Measurements from ENCODE around the gene NDUFAF2. TPM values are rescaled to one million over a fixed set of nuclear protein-coding genes. Genes with fewer than 3 reads are reported as not detected.

NDUFAF2 gene
- total RNA-seq, 3 donors from 2014 or later (not counting 1 experiment from before 2014, with no cell fraction given) = 5.6 to 7.6 (median 7.0) TPM

GRCh38 chr5:60916646-60917045 lies 28.4 kb upstream of the NDUFAF2 start:
- ATAC-seq (no peak), DNase-seq (no peak)
- no peaks in the 10 kb centered on the region for H3K27me3 Mint-ChIP-seq (ENCODE audit: low read depth in 2 of 2)
- intact Hi-C loops (cut with micrococcal nuclease) = no loop called here
- no peak overlapping the region for H3K4me3 Mint-ChIP-seq
- Histone ChIP-seq H3K27ac (ENCODE audit: low read length) (no peak overlapping the region), H3K4me1 (ENCODE audit: control insufficient read depth, insufficient read depth, low read length) (no peaks in the 10 kb centered on the region), H3K36me3 (ENCODE audit: control insufficient read depth, insufficient read depth, low read length) (peaks cover 22% of the 10 kb centered on the region), H3K9me3 (ENCODE audit: control insufficient read depth, insufficient read depth, low read length) (no peaks in the 10 kb centered on the region), H3K4me3 (ENCODE audit: low read length) (no peak overlapping the region), H3K27me3 (ENCODE audit: control insufficient read depth, insufficient read depth, low read length) (no peaks in the 10 kb centered on the region)
- TF ChIP-seq, protein P1, sequence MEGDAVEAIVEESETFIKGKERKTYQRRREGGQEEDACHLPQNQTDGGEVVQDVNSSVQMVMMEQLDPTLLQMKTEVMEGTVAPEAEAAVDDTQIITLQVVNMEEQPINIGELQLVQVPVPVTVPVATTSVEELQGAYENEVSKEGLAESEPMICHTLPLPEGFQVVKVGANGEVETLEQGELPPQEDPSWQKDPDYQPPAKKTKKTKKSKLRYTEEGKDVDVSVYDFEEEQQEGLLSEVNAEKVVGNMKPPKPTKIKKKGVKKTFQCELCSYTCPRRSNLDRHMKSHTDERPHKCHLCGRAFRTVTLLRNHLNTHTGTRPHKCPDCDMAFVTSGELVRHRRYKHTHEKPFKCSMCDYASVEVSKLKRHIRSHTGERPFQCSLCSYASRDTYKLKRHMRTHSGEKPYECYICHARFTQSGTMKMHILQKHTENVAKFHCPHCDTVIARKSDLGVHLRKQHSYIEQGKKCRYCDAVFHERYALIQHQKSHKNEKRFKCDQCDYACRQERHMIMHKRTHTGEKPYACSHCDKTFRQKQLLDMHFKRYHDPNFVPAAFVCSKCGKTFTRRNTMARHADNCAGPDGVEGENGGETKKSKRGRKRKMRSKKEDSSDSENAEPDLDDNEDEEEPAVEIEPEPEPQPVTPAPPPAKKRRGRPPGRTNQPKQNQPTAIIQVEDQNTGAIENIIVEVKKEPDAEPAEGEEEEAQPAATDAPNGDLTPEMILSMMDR (IDR thresholded peaks at IDR 0.05) = no peak
- peaks cover 30% of the 10 kb centered on the region for H3K36me3 Mint-ChIP-seq
- H3K27ac Mint-ChIP-seq = no peak overlapping the region
- H3K9me3 Mint-ChIP-seq = peaks cover 0 to 4% of the 10 kb centered on the region in 2 donors
- H3K4me1 Mint-ChIP-seq = no peaks in the 10 kb centered on the region

DNA sequence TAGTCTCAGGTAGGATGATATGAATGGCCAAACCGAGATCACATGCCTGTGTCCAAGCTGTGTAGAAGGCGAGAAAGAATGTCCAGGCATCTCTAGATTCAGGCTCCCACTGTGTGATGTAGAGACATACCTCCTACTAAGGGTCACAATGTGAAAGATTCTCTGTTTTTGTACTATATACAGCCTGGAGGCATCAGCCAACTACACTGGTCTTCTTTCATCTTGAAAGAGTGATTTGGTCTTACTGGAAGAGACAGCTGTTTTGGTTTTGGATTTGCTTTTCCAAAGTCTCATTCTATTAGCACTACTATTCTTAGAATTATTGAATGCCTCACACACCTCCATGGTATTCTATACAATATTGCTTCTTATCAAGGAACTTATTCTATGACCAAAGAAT lies 26.5 kb upstream of the NDUFAF2 start:
- Mint-ChIP-seq H3K27ac (no peak overlapping the region), H3K4me1 (no peaks in the 10 kb centered on the region), H3K4me3 (no peak overlapping the region), H3K36me3 (peaks cover 26% of the 10 kb centered on the region), H3K9me3 (peaks cover 0 to 1% of the 10 kb centered on the region in 2 donors), H3K27me3 (ENCODE audit: low read depth in 2 of 2) (no peaks in the 10 kb centered on the region)
- Histone ChIP-seq H3K4me1 (ENCODE audit: control insufficient read depth, insufficient read depth, low read length) (no peaks in the 10 kb centered on the region), H3K27ac (ENCODE audit: low read length) (no peak overlapping the region), H3K4me3 (ENCODE audit: low read length) (no peak overlapping the region), H3K36me3 (ENCODE audit: control insufficient read depth, insufficient read depth, low read length) (peaks cover 22% of the 10 kb centered on the region), H3K9me3 (ENCODE audit: control insufficient read depth, insufficient read depth, low read length) (no peaks in the 10 kb centered on the region), H3K27me3 (ENCODE audit: control insufficient read depth, insufficient read depth, low read length) (no peaks in the 10 kb centered on the region)
- DNase-seq (no peak), ATAC-seq (peak in 1 of 3 donors; percentile 30)
- WGBS (ENCODE audit: insufficient coverage) = 100% methylated on average over 2 of the region's 2 CpGs
- intact Hi-C loops (cut with micrococcal nuclease) = no loop called here
- TF ChIP-seq, protein P1 (IDR thresholded peaks at IDR 0.05) = no peak

GRCh38 chr5:60927450-60927849 lies 17.6 kb upstream of the NDUFAF2 start:
- Histone ChIP-seq H3K4me3 (ENCODE audit: low read length) (no peak overlapping the region), H3K36me3 (ENCODE audit: control insufficient read depth, insufficient read depth, low read length) (peaks cover 12% of the 10 kb centered on the region), H3K27ac (ENCODE audit: low read length) (no peak overlapping the region), H3K4me1 (ENCODE audit: control insufficient read depth, insufficient read depth, low read length) (no peaks in the 10 kb centered on the region), H3K27me3 (ENCODE audit: control insufficient read depth, insufficient read depth, low read length) (no peaks in the 10 kb centered on the region), H3K9me3 (ENCODE audit: control insufficient read depth, insufficient read depth, low read length) (no peaks in the 10 kb centered on the region)
- H3K36me3 Mint-ChIP-seq = peaks cover 8% of the 10 kb centered on the region
- no peaks in the 10 kb centered on the region for H3K9me3 Mint-ChIP-seq
- TF ChIP-seq, protein P1 (IDR thresholded peaks at IDR 0.05) = no peak
- no peak overlapping the region for H3K27ac Mint-ChIP-seq
- ATAC-seq = no peak
- no peak for DNase-seq
- no peak overlapping the region for H3K4me3 Mint-ChIP-seq
- intact Hi-C loops (cut with micrococcal nuclease) = no loop called here
- H3K27me3 Mint-ChIP-seq (ENCODE audit: low read depth in 2 of 2) = no peaks in the 10 kb centered on the region
- H3K4me1 Mint-ChIP-seq = no peaks in the 10 kb centered on the region

- H3K27me3 ChIP-seq (ENCODE audit: control insufficient read depth, insufficient read depth, low read length) = no peaks in the 10 kb centered on the region
- no peak overlapping the region for H3K27ac ChIP-seq (ENCODE audit: low read length)
- no peak overlapping the region for H3K4me3 Mint-ChIP-seq
- ATAC-seq (no peak), DNase-seq (no peak)
- H3K4me1 Mint-ChIP-seq = no peaks in the 10 kb centered on the region
- no peaks in the 10 kb centered on the region for H3K27me3 Mint-ChIP-seq (ENCODE audit: low read depth in 2 of 2)
- 98% methylated on average over 5 of the region's 6 CpGs for WGBS (ENCODE audit: insufficient coverage)
- H3K4me3 ChIP-seq (ENCODE audit: low read length) = no peak overlapping the region
- H3K36me3 ChIP-seq (ENCODE audit: control insufficient read depth, insufficient read depth, low read length) = peaks cover 12% of the 10 kb centered on the region
- no peak overlapping the region for H3K27ac Mint-ChIP-seq
- intact Hi-C loops (cut with micrococcal nuclease) = no loop called here
- H3K9me3 Mint-ChIP-seq = no peaks in the 10 kb centered on the region
- peaks cover 4% of the 10 kb centered on the region for H3K36me3 Mint-ChIP-seq
- TF ChIP-seq, protein P1 (IDR thresholded peaks at IDR 0.05) = no peak
- H3K9me3 ChIP-seq (ENCODE audit: control insufficient read depth, insufficient read depth, low read length) = no peaks in the 10 kb centered on the region
- H3K4me1 ChIP-seq (ENCODE audit: control insufficient read depth, insufficient read depth, low read length) = no peaks in the 10 kb centered on the region
Observed at GRCh38 chr5:60929024-60929423, 16.0 kb upstream of the NDUFAF2 start.

All from natural killer cell (primary cell).